GM12891 (cell line): ENCODE measurements around the gene NFATC2.
A peak's percentile ranks its signal among the peaks of the same experiment; 100 is the strongest.

Source experiments
- DNase-seq: peaks from one replicate; pipeline ENCODE4 v3.0.0; 2011; ENCODE audit warnings: low spot score; ENCODE audit not compliant: insufficient read length
- FAIRE-seq: peaks from 2 replicates; lab custom pipeline; 2011; peaks lifted over from hg19 to GRCh38; lab: Jason Lieb, UNC
- PAX5 ChIP-seq: IDR thresholded peaks from 2 replicates; pipeline ENCODE4 v1.6.1; 2011; ENCODE audit warnings: low read length, moderate library complexity, mild to moderate bottlenecking; ENCODE audit not compliant: insufficient read depth, severe bottlenecking
- POLR2A ChIP-seq: IDR thresholded peaks from 2 replicates; pipeline ENCODE4 v1.6.1; 2011; ENCODE audit warnings: low read depth, low read length, control low read depth
- POLR2AphosphoS5 ChIP-seq: IDR thresholded peaks from 2 replicates; pipeline ENCODE4 v1.6.1; 2011; ENCODE audit warnings: low read depth, low read length, control low read depth
- POU2F2 ChIP-seq: IDR thresholded peaks from 2 replicates; pipeline ENCODE4 v1.6.1; 2011; ENCODE audit warnings: low read depth, mild to moderate bottlenecking, control low read depth, low read length, moderate library complexity
- SPI1 ChIP-seq: IDR thresholded peaks from 2 replicates; pipeline ENCODE4 v1.6.1; 2011; ENCODE audit warnings: low read depth, low read length, control low read depth
- TAF1 ChIP-seq: IDR thresholded peaks from 2 replicates; pipeline ENCODE4 v1.6.1; 2011; ENCODE audit warnings: low read depth, low read length, control low read depth

The NFATC2 gene

DNA sequence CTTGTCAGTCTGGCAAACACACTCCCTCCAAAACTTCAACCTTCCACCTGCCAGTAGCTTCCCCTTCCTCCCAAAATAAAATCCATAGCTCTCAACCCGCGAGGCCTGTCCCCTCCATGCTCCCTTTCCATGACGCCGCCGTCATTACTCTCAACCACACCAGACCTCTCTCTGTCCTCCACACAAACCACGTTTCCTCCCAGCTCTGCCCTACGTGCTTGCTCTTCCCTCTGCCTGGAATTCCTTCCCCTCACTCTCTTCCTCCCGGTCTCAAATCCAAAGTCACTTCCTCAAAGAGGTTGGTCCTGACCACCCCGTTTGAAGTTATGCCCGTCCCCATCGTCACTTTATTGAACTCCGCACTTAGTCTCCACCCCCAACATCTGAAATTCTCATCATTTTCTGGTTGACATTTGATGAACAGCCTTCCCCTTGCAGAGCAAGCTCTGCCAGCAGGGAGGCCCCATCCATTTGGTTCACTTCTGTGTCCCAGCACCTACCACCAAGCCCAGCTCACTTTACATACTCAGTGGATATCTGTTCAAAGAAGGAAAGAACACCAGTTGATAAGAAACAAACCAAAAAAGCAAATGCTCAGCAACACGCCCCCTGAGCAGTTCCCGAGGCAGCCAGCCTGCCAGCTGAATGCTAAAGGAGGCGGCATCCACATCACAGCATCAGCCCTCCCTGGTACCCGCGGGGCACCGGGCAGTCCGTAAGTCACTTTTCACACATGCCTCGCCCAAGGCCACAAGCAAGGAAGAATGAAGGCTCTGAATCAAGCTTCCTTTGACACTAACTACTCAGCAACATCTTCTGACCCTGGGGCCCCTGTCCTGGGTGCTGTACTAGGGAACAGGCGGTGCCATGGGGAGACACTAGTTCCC lies 125.0 kb downstream of the NFATC2 start:
- no peak for FAIRE-seq
- TF ChIP-seq TAF1 (no peak), POU2F2 (no peak), PAX5 (no peak), SPI1 (no peak)

DNA sequence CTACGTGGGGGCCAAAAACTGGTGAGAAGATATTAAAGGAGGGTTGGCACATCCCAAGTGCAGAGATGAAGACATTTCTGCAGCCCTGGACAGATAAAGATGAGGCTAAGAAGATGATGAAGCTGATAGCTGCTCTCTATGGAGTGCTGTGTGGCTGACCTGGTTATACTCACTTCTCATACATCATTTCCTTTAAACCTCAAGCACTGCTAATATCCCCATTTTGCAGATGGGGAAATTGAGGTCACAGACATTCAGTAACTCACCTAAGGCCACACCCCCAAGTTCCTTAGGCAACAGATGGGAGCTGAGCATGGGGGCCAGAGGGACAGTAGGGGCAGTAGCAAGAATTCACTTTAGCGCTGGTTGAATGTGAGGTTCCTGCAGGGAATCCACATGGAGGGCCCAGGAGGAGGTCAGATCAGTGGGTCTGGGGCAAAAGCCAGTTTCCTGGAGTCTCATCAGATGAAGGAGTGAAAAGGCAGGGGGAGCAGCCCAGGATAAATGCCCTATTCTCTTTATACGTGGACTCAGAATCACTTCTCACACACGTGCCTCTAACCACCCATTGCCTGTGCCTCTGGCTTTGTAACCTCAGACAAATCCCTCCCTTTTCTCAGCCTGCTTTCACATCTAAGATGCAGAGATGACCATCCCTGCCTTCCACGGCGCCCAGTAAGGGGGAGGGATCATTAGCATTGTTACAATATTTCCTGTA lies 125.8 kb downstream of the NFATC2 start:
- DNase-seq (no peak), FAIRE-seq (no peak)

More for the DNA sequence above, 125.0 kb downstream of the NFATC2 start:
- no peak for DNase-seq

DNA sequence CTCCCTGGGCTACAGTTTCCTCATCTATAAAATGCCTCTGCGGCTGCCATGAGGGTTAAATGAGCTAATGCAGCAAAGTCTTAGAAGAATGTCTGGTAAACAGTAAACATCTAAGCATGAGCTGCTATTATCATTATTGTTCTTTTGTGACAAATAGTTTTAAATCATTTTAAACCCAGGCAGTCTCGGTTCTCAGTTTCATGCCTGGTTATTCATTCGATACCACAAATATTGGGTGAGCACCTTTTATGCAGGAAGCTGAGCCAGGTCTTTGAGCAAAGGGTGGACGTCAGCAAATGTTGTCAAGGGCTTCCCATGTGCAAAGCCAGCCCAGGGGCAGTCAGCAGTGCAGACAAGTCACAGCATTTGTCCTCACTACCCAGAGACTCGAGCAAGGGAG lies 128.7 kb downstream of the NFATC2 start:
- DNase-seq, result peak; percentile 37
- TF ChIP-seq POLR2AphosphoS5 (no peak), TAF1 (no peak), POLR2A (no peak), POU2F2 (no peak), SPI1 (no peak), PAX5 (no peak)
- FAIRE-seq, result no peak

More for the DNA sequence above, 125.8 kb downstream of the NFATC2 start:
- TF ChIP-seq TAF1, result no peak
- TF ChIP-seq POLR2A, result no peak
- TF ChIP-seq POU2F2, result no peak
- no peak for TF ChIP-seq SPI1
- no peak for TF ChIP-seq PAX5
- TF ChIP-seq POLR2AphosphoS5, result no peak

DNA sequence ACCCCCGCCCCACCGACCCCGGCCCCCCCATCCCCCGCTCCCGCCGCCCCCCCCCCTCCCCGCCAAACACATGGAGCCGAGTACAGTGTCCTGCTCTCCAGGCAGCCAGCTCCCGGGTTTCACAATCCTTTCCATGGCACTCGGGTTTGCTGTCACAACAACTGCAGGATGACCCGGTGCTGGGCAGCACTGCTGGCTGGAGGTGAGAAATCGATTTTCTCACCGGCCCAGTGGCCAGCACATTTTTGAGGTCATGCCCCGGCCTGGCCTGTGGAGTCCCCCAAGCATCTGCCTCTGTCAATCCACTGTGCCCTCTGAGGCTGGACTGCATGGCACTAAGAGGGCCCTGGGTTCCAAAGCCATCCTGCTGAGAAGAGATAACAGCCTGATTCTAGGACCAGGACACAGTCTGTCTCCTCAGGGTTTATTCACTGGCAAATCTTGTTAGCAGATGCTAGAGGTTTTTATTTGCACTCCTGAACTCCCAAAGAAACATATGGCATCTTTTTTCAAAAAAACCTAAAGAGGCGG lies 129.5 kb downstream of the NFATC2 start:
- FAIRE-seq, result no peak
- no peak for DNase-seq
- TF ChIP-seq POU2F2 (no peak), PAX5 (no peak)

DNA sequence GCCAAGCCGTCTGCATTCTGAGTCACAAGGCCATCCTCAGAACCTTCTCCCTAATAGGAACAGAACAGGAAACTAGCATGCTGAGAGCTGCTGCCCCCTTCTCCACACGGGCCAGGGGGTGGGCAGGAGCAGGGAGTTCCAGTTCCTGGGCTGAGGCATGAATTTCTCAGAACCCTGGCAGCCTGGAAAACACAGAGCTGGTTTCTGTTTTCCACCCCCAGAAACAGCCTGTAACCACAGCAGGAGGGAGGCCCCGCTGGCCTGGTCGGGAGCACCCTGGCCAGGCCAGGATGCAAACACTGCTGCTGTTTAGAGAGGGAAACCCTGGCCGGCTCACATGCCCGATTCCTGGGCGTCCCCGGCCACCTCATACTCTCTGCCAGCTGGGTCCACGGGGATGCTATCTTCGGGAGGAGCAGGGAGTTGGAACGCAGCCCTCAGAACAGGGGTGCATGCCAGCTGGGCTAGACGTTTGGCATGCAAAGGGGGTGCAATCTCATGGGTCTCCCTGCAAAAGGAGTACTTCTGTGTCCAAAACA lies 130.1 kb downstream of the NFATC2 start:
- FAIRE-seq (no peak), DNase-seq (no peak)
- TF ChIP-seq SPI1 (no peak), POU2F2 (no peak), POLR2A (no peak), TAF1 (no peak), PAX5 (no peak), POLR2AphosphoS5 (no peak)

DNA sequence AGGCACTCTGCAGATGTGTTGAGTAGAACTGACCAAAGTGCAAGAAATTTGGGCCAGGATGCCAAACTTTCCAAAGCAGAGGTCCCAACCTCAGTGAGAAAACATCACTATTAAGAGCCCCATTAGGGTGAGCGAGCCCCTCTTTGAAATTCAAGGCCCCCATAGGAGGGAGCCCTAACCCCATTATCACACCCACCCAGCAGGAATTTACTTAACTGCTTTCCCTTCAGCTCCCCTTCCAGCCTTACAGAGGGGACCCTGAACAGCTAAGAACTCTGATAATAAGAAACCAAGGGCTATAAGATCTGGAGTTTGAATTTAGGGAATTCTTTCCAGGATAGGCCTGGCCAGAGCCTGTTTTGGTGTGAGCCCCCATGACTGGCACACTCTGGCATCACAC lies 130.6 kb downstream of the NFATC2 start:
- no peak for FAIRE-seq
- no peak for DNase-seq
- TF ChIP-seq PAX5 (no peak), TAF1 (no peak), POU2F2 (no peak), POLR2A (no peak), SPI1 (no peak), POLR2AphosphoS5 (no peak)

DNA sequence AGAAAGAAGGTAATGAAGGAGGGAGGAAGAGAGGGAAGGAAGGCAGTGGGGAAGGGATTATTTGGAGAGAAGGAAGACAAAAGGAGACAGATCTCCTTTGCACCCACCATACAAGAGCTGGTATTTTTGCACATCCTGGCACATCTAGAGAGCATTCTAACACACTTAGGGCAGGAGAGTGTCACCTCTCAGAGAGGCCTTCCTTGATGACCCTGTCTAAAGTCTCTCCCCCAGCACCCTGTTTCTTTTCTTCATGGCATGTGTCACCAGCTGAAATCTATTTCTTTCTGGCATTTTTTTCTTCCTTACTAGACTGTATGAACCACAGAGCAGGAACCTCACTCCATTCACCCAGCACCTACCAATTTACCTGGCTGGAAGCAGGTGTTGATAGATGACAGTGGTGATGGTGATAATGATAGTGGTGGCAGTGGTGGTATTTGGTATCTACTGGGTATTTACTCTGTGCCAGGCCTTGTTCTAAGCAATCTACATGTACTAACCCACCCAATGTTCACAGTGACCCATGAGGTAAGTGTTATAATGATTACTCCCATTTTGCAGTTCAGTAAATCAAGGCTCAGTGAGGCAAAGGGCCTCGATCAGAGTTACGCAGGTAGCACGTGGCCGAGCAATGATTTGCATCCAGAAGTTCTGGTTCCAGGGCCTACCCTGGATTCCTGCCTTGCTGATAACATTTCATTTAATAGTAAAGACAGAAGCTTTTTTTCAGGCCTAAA lies 131.8 kb downstream of the NFATC2 start:
- no peak for DNase-seq
- FAIRE-seq, result no peak
- no peak for TF ChIP-seq POLR2A
- TF ChIP-seq POU2F2, result no peak
- TF ChIP-seq PAX5, result no peak
- no peak for TF ChIP-seq POLR2AphosphoS5
- TF ChIP-seq TAF1, result no peak
- no peak for TF ChIP-seq SPI1

DNA sequence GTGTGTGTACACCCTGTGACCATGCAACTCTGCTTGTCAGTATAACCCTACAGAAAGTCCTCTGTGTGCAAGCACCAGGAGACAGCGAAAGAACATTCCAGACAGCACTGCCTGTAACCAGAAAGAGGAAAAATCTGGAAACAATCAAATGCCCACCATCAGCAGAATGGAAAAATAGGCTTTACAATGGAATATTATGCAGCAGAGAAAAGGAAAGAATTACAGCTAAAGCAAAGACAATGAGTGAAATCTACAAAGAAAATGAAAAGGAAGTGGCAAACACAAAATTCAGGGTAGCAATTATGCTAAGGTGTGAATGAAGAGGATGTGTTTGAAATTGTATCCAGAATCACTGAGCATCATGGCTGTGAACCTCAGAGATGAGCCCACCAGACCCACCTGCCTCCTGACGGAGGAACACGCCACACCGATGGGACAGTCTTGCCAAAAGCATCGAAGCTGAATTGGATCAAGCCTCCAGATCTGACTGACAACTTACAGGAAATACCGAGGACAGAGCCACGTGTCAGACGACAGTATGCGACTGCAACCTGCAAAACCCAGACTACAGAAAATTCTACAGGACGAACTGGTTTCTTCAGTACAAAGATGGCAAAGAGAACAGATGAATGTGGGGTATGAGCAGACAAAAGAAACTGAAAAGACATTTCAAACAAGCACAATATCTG lies 133.2 kb downstream of the NFATC2 start:
- FAIRE-seq (no peak), DNase-seq (no peak)
- no peak for TF ChIP-seq POLR2A
- TF ChIP-seq PAX5, result no peak
- TF ChIP-seq POLR2AphosphoS5, result no peak
- no peak for TF ChIP-seq TAF1
- no peak for TF ChIP-seq SPI1
- TF ChIP-seq POU2F2, result no peak

DNA sequence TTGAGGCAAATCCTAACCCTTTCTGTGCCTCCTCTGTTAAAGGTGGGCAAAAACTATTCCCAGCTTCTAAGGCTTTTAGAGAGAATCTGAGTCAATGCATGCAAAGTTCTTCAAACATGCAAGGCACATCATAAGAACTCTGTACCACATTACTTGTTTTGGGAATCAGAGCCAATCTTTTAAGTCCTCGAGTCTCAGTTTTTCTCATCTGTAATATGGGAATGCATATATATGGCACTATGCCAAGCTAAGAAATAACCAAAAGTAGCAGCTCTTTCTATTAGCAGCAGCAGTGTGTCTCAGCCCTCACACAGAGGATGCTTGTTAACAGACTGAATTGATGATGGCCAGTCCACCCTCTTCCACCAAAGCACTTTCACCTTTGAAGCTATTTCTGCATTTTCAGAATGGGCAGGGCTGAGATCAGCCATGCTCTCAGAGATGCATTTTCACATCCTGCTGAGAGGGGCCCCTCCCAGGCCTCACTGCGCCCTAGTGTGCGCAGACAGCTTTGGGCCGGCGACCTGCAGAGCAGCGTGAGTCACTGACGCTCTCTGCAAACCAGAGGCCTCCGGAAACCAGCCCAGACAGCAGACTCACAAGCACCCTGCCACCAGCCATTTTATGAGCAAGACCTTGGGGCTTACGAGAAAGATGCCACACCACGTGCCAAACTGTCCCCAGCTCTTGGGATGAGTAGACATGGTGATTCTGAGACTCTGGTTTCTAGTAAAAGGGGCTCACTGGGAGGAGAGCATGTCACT lies 138.0 kb downstream of the NFATC2 start:
- TF ChIP-seq TAF1 (no peak), SPI1 (0 out of 2 replicates have a peak, but pooled peaks have one; percentile 11), PAX5 (no peak), POU2F2 (peak; percentile 22; the same call in 1 of the 2 replicates), POLR2AphosphoS5 (no peak)
- FAIRE-seq (peak; percentile 87), DNase-seq (peak; percentile 72)
